NCI-H345 (cell line): Measurements from ENCODE around the gene COL21A1.
"Not testable (repeated sequence)": the region's sequence is repeated elsewhere in the genome, so short reads cannot be mapped to it uniquely, and the experiment has no call there.

Experiments used
- DNase-seq: peaks from one replicate; lab custom pipeline; 2025; lab: John Stamatoyannopoulos, UW

The COL21A1 gene

DNA sequence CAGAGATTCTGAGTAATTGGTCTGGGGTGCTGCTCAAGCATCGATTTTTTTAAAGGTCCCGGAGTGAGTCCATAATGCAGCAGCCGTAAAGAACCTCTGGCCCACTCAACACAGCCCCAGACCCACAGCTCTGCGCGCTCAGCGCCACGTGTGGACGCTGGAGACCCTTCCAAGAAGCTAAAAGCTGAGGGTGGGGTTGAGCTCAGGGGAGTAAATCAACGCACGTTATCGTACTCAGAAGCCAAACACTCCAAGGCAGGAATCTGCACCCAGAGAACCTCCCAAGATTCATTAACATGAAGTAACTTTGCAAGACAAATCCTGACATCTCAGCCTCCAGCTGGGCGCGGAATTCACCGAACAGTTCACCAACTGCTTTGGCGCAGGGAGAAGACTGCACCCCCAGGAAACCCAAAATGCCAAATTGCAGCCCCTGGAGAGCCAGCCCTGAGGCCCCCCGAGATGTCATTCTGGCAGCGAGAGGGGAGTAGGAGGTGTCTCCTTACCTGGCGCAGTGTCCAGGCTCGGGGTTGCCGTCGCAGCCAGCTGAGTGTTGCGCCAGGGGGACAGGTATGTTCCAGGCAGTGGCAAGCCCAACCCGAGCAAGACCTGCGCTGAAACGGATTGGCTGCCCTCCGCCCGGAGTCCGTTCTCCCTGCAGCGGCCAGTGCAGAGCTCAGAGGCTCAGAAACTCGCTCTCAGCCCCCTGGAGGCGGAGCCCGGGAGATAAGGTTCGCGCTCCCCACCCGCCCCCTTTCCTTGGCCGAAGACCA lies at the start of gene COL21A1:
TSS of gene COL21A1 (minus strand) at position 700 of the 773 bp plus-strand sequence. CDS start 64,962 bp downstream, outside the sequence.
- DNase-seq, result peak; percentile 55

DNA sequence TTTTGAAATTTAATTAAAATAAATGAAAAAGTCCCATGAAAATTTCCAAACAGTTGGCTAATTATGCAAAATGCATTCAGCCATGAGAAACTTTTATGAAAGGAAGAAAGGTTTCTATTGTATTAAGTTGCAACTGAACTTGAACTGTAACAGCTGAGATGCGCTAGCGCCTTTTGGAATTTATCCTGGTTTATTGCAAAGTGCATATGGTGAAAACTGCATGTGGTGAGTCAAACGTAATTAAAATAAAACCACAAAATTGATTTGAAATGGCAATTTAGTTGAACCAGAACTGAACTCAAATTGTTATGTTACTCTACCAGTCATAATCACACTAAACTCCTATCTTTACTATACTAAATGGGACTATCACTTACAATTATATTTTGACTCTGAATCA lies 46.4 kb upstream of the COL21A1 start:
- DNase-seq, result no peak

- peak; percentile 48 for DNase-seq
These were observed 45.3 kb upstream of the COL21A1 start for GRCh38 chr6:56292505-56293181.

GRCh38 chr6:56291302-56291917 lies 44.0 kb upstream of the COL21A1 start:
- DNase-seq, result no peak

DNA sequence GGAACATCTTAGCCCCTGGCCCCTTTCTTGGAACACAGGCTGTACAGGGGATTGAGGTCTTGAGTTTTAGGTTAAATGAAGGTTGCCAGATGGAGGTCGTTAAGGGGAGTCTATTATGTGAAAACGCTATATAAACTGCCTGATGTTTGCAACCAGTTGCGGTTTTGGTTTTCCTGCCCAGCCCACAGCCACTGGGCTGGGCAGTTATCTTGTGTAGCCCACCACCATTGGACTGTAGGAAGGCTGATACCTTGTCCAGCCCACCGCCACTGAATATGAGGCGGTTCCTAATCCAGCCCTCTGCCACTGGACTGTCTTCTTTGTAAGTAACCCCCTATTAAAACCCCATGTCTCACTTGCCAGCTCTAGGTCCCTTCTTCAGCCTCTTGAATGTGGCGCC lies 42.3 kb upstream of the COL21A1 start:
- no peak for DNase-seq

DNA sequence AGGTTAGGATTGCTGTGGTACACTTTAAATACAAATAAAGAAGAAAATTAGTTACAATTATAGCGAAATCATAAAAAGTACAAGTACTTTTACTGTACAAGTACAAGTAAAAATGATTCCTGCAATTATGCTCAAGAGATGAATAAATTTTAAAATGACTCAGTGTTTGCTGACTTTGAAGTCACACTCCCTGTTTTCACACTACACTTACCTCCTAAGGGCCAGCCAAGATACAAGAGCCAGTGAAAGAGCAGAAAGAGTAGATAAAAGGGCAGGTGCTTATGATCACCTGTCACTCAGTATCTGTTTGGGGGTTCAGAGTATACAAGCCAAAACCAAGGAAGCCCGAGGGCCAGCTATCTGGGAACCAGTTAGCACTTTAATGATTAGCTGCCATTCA lies 41.0 kb upstream of the COL21A1 start:
- peak; percentile 34 for DNase-seq

GRCh38 chr6:56282391-56282790 lies 35.0 kb upstream of the COL21A1 start:
- DNase-seq, result no peak

- DNase-seq, result no peak
These were observed 32.7 kb upstream of the COL21A1 start for GRCh38 chr6:56280126-56280525.

DNA sequence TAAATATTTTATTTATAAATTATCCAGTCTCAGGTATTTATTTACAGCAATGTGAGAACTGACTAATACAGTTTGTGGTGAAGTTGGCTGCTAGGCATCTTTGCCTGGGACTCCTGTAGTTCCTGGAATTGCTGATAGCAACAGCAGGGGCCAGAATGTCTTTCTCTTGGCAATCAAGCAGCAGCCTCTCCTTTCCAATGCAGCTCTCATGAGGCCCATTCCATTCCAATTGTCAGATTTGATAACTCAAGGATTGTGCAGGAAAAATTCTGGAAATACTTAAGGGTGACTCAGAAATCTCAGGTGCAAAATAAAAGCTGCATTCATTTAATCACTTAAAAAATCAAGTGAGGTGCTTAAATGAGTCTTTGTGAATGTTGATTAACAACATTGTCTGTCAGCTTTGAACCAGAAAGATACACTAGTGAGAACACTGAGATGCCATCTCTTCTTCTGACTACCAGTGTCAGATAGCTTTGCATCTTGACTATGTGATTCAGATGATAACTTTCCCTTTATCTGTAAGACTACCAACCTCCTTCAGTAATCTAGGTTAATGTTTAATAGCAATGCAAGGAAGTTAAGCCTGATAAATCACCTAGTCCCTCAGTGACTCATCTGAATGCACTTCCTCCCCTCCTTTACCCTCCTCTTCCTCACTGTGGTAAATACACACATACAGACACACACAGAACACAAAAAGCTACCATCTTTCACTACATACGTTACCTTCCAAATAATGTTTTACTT lies 32.1 kb upstream of the COL21A1 start:
- DNase-seq, result no peak

GRCh38 chr6:56278171-56278591 lies 30.8 kb upstream of the COL21A1 start:
- peak; percentile 78 for DNase-seq

DNA sequence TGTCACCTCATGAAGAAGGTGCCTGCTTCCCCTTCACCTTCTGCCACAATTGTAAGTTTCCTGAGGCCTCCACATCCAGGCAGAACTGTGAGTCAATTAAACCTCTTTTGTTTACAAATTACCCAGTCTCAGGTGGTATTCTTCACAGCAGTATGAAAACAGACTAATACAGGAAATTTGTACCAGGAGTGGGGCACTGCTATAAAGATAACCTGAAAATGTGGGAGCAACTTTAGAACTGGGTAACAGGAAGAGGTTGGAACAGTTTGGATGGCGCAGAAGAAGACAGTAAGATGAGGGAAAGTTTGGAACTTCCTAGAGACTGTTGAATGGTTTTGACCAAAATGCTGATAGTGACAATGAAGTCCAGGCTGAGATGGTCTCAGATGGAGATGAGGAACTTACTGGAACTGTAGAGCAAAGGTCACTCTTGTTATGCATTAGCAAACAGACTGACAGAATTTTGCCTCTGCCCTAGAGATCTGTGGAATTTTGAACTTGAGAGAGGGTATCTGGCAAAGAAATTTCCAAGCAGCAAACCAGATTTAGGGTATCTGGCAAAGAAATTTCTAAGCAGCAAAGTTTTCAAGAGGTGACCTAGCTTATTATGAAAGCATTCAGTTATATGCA lies 23.5 kb upstream of the COL21A1 start:
- DNase-seq, result no peak

DNA sequence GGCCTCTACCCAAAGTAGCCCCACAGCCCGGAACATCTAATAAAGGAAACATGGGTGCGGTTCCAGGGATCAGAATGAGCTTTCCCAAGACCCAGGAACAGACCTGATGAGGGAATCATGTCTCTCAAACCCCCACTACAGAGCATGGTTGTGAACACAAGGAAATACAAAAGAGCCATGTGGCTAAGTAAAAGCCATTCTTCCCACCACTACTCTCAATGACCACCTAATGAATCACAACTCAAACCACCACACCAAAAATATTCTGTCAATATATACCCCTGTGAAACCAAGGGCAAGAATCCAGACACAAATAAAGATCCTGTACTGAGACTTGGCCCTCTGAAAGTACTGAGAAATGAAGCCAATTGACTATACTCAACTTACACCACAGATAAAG lies 20.9 kb upstream of the COL21A1 start:
- DNase-seq, result no peak

DNA sequence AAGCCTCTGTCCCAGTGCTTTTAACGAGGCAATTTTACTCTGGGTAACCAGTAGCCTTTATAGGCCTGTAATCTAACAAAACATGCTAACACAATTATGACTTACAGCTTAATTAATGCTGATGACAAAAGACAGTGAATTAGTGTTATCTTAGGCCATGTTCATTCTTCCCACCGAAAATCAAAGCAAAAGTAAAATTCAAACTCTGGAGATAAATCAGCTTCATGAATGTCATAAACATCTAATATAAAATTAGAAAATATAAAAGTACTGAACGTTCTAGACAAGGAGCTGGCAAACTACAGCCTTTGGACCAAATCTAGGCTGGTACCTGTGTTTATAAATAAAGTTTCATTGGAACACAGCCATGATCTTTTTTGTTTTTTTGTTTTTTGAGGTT lies 18.6 kb upstream of the COL21A1 start:
- DNase-seq, result no peak

GRCh38 chr6:56263596-56264315 lies 16.4 kb upstream of the COL21A1 start:
- no peak for DNase-seq

GRCh38 chr6:56260593-56260992 lies 13.2 kb upstream of the COL21A1 start:
- DNase-seq, result not testable (repeated sequence)

DNA sequence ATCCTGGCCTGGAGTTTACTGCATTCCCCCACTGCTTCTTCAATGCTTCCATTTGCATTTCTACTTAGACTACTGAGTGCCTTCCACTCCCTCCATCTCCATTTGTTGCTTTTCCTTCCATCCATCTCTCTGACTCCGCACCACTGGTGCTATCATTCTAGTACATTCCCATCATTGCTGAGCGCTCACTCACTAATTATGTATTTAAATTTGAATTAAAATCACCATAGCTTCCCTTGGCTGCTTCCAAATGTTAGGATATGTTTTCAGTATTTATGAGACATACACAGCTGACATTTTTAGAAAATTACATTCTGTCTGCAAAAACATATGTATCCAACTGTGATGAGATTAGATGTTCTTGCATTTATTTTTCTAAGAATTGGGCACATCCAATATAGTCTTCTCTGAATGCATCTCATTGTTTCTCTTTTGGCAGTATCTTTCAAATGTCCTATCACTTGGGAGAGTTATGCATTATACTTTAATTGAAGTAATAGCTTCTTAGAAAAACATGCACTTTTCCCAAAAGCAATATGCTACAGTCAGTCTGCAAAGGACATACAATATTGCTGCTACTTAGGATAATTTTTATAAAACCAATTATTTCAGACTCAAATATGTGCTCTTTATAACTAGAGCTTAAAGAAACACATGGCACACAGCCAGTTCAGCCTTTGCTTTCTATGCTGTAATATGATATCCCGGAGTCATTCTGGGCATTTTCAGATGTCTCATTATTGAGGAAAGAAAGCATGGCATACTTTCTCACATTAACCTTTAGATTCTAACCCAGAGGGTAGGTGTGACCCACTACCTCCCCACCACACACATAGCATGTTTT lies 12.1 kb upstream of the COL21A1 start:
- peak; percentile 54 for DNase-seq

DNA sequence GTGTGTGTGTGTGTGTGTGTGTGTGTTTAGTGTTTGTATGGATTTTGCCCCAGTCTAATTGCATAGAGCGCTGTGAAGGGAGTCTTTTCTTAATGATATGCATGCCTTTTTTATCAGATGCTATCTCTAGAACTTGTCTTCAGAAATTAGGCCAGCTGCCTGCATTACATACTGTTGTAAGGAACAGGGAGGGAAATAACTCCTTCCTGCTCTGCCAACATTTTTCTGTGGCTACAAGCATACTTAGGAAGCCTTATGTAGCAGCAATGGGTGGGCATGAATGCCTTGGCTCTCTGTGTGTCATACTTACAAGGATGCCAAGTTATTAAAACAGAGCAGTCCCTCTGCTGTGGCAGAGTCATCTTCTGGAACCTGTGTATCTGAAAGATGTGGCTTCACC lies 8.0 kb upstream of the COL21A1 start:
- no peak for DNase-seq

DNA sequence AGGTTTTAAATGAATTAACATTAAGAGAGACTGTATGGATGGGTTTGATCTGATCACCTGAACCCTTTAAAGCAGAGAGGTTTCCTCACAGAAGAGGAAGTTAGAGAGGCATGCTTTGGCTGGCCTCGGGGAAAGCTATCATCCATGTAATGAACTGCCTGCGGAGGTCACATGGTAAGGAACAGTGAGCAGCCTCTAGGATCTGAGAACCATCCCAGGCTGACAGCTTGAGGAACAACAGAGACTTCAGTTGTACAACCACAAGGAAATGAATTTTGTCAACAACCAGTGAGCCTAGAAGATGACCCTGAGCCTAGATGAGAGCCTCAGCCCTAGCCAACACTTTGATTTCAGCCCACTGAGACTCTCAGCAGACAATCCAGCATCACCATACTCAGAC lies 2.9 kb upstream of the COL21A1 start:
- DNase-seq, result no peak

DNA sequence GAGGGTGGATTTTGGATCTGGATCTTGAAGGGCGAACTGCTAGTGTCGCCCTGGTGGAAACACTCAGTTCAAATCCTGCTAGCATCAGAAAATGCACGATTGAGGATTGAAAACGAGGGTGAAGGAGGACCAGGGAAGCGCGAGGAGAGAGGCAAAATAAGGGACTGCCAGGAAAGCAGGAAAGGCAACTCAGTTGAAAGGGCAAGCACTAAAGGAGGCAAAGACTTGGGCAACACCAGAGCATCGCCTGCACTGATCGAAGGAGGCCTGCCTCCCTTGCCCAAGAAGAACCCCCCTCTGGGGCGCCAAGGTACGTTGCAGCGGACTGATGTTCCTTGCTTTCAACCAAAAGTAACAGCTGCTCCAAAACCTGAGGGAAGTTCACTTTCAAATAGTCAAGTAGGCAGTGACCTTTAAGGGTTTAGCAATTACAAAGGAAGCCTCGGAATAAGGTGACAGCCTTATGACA lies 308 bp upstream of the COL21A1 start:
- DNase-seq, result no peak

- DNase-seq, result peak; percentile 55
These were observed 869 bp downstream of the COL21A1 start for GRCh38 chr6:56246541-56246880.
